Pancreas (tissue), 10 donors: ENCODE results near the gene RPL10. TPM values are rescaled to one million over a fixed set of nuclear protein-coding genes. Genes with fewer than 3 reads are reported as not detected.

Experiments used
- ATAC-seq, 4 donors: fragments of 200-7000 bp; cut with Tn5 transposase; one replicate each; pipeline versions ENCODE4 v1.8.0 to v1.9.1; 2020; ENCODE audit warnings: mild to moderate bottlenecking in 4 of 4, moderate library complexity in 4 of 4
- DNase-seq, 6 donors: peaks; one replicate each; pipeline ENCODE4 v3.0.0-alpha.2; 2020
- FAIRE-seq: peaks from 2 replicates; lab custom pipeline; 2012; peaks lifted over from hg19 to GRCh38; lab: Jason Lieb, UNC
- H3K27ac ChIP-seq, 4 donors: fragments of 200-600 bp; sonication (generic); 1 replicate in 3 of 4; 2 replicates in 1 of 4; pipeline versions ENCODE4 v1.5.0 to v1.8.0; 2020
- H3K27me3 ChIP-seq, 4 donors: fragments of 200-600 bp; one replicate each; pipeline ENCODE4 v1.8.0; 2021
- H3K36me3 ChIP-seq, 3 donors: fragments of 200-600 bp; sonication (generic) in 1 of 3; one replicate each; pipeline versions ENCODE4 v1.5.0 to v1.8.0; 2020 to 2021
- H3K4me1 ChIP-seq, 3 donors: fragments of 200-600 bp; one replicate each; pipeline ENCODE4 v1.8.0; 2021
- H3K4me3 ChIP-seq, 4 donors: fragments of 200-600 bp; sonication (generic) in 2 of 4; one replicate each; pipeline versions ENCODE4 v1.5.0 to v1.8.0; 2020 to 2021
- H3K9me3 ChIP-seq, 4 donors: fragments of 200-600 bp; one replicate each; pipeline ENCODE4 v1.8.0; 2021
- WGBS, 2 donors: extraction: QIAGEN DNeasy Blood & Tissue Kit; methylation state at CpG; one replicate each; pipeline ENCODE4 v1.1.7; 2013; 5-methylcytosine and 5-hydroxymethylcytosine counted together
- intact Hi-C, 3 donors: fragments of 100-400 bp; cut with DNase I; formaldehyde crosslinking; loops; one replicate each; pipeline versions ENCODE4 v1.11.1 to v1.14.2; 2022
- polyA plus RNA-seq, 2 donors: library from polyadenylated mRNA; stranded (reverse); fragments of 200-250 nt; gene quantifications; one replicate each; pipeline ENCODE4 v1.2.3, GENCODE V29; 2013
- total RNA-seq, 6 donors: library from RNA; stranded (reverse); fragmentation: NEBNext Ultra II Directional in 4 of 6; extraction: Animal tissue kit (Norgen Biotek cat#: 25700) in 4 of 6; gene quantifications; one replicate each; pipeline versions ENCODE4 v1.2.1 to v1.2.4, GENCODE V29; 2021 to 2023
- TF ChIP-seq, protein P1 (sequence below), 4 donors: fragments of 200-600 bp; sonication (generic) in 3 of 4; IDR thresholded peaks; one replicate each; pipeline versions ENCODE4 v1.5.0 to v1.8.0; 2021; ENCODE audit warnings: antibody characterized with exemption in 4 of 4
- donor health status: healthy with polysubstance abuse.
- donor health status: DM: no; HTN: no; CAD: no; lungs with moderate emphysema.
- donor health status: DM: no; HTN: no; CAD: no.
- donor health status: control.
- donor health status: control.
- donor health status: Bipolar disorder and iron deficiency.
- donor health status: DM: yes; HTN: yes; CAD: no.
- donor health status: DM: no; HTN: no; CAD: no.
- donor health status: DM: no; HTN: no; CAD: no.
- donor health status: DM: yes; HTN: yes; CAD: no.

RPL10 gene
- total and polyA plus RNA-seq, 8 donors = 2,194 to 4,058 (median 3,145) TPM

DNA sequence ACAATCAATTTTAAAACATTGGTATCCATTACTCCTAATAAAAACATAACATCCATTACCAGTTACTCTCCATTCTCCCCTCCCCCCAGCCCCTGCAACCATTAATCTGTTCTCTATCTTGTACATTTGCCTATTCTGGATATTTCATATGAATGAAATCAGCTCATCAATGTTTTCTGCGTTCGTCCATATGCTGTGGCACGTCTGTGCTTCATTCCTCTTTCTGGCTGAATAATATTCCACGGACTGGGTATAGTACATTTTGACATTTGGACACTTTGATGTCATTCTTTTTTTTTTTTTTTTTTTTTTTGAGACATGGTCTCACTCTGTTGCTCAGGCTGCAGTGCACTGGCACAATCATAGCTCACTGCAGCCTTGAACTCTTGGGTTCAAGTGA is 5.7 kb downstream of the RPL10 start:
- H3K4me3 ChIP-seq = no peak overlapping the region
- no peak overlapping the region for H3K27ac ChIP-seq
- no peaks in the 10 kb centered on the region for H3K9me3 ChIP-seq
- peaks cover 0 to 9% (median 4%) of the 10 kb centered on the region in 3 donors for H3K36me3 ChIP-seq
- DNase-seq = no peak
- FAIRE-seq = no peak
- no peak for ATAC-seq
- intact Hi-C loops = no loop called here
- TF ChIP-seq, protein P1, sequence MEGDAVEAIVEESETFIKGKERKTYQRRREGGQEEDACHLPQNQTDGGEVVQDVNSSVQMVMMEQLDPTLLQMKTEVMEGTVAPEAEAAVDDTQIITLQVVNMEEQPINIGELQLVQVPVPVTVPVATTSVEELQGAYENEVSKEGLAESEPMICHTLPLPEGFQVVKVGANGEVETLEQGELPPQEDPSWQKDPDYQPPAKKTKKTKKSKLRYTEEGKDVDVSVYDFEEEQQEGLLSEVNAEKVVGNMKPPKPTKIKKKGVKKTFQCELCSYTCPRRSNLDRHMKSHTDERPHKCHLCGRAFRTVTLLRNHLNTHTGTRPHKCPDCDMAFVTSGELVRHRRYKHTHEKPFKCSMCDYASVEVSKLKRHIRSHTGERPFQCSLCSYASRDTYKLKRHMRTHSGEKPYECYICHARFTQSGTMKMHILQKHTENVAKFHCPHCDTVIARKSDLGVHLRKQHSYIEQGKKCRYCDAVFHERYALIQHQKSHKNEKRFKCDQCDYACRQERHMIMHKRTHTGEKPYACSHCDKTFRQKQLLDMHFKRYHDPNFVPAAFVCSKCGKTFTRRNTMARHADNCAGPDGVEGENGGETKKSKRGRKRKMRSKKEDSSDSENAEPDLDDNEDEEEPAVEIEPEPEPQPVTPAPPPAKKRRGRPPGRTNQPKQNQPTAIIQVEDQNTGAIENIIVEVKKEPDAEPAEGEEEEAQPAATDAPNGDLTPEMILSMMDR (IDR thresholded peaks at IDR 0.05) = no peak
- 76 to 96% methylated on average over 4 of the region's 4 CpGs for WGBS, 2 donors
- no peaks in the 10 kb centered on the region for H3K4me1 ChIP-seq
- H3K27me3 ChIP-seq = no peaks in the 10 kb centered on the region

DNA sequence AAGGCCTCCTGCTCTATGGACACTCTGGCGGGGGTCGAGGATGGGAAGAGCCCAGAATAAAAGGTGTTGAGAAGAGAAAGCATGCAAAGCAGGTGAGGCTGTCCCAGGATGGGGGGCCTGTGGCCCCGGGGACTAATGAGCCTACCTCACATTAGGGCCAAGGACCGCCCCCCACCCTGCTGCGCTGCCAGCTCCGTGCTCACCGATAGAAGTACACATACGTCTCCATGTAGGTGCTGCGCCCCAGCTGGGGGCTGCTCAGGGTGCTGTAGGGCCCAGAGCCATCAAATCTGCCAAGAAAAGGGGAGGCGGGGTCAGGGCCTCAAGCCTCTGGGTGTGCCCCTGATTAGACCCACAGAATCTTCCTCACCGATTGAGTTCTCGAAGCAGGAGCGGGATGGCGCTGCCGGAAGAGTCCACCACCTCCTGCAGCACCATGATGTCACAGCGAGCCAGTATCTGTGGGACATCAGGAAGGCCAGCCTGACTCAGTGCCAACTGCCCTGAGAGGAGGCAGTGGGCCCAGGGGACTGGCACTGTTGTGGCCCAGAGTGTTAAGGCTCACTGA is 6.5 kb downstream of the RPL10 start:
- H3K27ac ChIP-seq = no peak overlapping the region
- FAIRE-seq = no peak
- TF ChIP-seq, protein P1 (IDR thresholded peaks at IDR 0.05) = no peak
- peaks cover 0 to 5% (median 4%) of the 10 kb centered on the region in 3 donors for H3K36me3 ChIP-seq
- intact Hi-C loops = no loop called here
- H3K9me3 ChIP-seq = no peaks in the 10 kb centered on the region
- no peaks in the 10 kb centered on the region for H3K4me1 ChIP-seq
- 85 to 93% methylated on average over 15 to 16 of the region's 16 CpGs for WGBS, 2 donors
- no peak overlapping the region for H3K4me3 ChIP-seq
- ATAC-seq = no peak
- DNase-seq = peak in 1 of 6 donors; percentile 31
- H3K27me3 ChIP-seq = no peaks in the 10 kb centered on the region

DNA sequence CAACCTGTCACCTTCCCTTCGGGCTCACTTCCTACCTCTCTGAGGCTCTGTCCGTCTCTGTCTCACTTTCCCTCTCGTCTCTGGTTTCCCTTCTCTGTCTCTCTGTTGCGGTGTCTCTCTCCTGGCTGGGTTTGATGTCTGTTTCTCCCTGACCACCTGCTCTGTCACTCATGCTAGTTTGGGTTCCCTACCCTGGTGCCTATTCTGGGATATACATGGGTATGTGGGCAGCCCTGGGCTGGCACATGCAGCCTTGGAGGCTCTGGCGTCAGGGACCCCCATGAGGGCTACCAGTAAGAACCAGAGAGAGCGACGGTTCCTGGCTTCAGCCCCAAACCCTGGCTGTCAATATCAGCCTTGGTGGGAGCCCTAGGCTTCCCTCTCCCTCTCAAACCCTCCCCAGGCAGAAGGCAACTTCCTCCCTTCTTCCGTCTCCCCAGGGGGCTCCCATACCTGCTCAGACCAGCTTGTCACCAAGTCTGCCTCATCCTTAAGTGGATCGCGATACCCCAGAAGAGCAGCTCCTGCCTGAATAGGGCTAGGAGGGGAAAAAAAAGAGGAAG is 10.6 kb downstream of the RPL10 start:
- peak overlapping the region in 1 of 4 donors; percentile 15 for H3K4me3 ChIP-seq
- FAIRE-seq = no peak

DNA sequence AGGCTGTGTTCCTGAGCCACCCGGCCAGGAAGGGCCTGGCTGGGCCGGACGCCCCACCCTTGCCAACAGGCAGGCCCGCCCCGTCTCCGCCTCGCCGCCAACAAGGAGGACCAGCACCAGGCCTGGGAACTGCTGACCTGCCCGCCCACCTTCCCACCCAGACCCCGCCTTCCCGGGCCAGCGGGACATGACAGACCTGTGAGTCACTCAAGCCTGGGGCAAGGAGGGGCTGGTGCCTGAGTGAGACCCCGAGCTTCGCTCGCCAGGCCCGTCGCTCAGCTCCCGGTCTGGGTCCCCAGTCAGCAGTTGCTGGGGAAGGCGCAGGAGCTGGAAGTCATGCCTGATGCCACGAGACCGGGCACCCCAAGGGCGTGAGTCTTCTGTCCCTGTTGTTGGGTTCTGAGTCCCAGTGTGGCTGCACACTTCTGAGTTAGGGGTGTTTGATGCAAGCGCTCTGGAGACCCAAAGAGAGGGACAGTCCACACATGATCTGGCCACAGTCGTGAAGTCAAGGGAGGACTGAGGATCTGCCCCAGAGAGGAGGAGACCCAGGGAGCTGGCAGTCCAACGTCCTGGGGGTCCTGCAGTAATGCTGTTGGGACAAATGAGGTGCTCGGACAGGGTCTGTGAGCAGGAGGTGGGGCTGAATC is 11.2 kb downstream of the RPL10 start, which contains the start of gene DNASE1L1:
DNASE1L1 (minus strand) TSS at position 33 of the 650 bp plus-strand sequence. CDS start 3,686 bp downstream, outside the sequence.
- intact Hi-C loops = no loop called here
- WGBS, 2 donors = 54 to 77% methylated on average over 24 to 26 of the region's 26 CpGs
- Histone ChIP-seq H3K27ac (peak within 1 kb of the TSS in 2 of 4 donors; percentile 8 to 31), H3K9me3 (no peaks in the 10 kb centered on the region), H3K4me3 (peak within 1 kb of the TSS in 1 of 4 donors; percentile 15), H3K36me3 (no peaks in the 10 kb centered on the region), H3K4me1 (no peaks in the 10 kb centered on the region), H3K27me3 (no peaks in the 10 kb centered on the region)
- DNase-seq (peak; percentile 52 to 87 (median 74)), FAIRE-seq (no peak), ATAC-seq (peak; percentile 43 to 82 (median 61))
- TF ChIP-seq, protein P1 (IDR thresholded peaks at IDR 0.05) = no peak

More for the DNA sequence above, 10.6 kb downstream of the RPL10 start:
- TF ChIP-seq, protein P1 (IDR thresholded peaks at IDR 0.05) = no peak
- no peaks in the 10 kb centered on the region for H3K4me1 ChIP-seq
- no peaks in the 10 kb centered on the region for H3K27me3 ChIP-seq
- H3K27ac ChIP-seq = no peak overlapping the region
- DNase-seq (no peak), ATAC-seq (no peak)
- no peaks in the 10 kb centered on the region for H3K9me3 ChIP-seq
- WGBS, 2 donors = 71 to 73% methylated on average over 10 of the region's 10 CpGs
- intact Hi-C loops = no loop called here
- no peaks in the 10 kb centered on the region for H3K36me3 ChIP-seq
